ENCODE data around the gene VPS26B.

DNA sequence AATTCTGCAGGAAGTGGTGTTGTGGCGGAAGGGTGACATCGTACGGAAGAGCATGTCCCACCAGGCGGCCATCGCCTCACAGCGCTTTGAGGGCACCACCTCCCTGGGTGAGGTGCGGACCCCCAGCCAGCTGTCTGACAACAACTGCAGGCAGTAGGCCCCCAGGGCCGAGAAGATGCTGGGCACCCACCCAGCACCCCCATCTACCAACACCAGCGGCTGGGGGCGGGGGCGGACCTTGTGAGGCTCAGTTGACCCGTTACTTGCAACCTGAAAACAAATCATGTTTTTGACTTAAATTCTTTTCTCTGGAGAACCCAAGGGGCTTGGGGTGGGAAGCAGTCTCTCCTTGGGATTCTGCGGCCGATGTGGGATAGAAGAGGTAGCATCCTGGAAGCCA, 21.0 kb downstream of the VPS26B start:
- TF ChIP-seq EZH2 (IDR thresholded peaks at IDR 0.05; ENCODE audit: borderline replicate concordance, low read depth, low read length, severe bottlenecking) (no peak), CTCF (IDR thresholded peaks at IDR 0.05; ENCODE audit: borderline replicate concordance, extremely low read depth, low read length, poor library complexity, severe bottlenecking) (no peak)
